Hepatocyte (in vitro differentiated cells): ENCODE results near the gene SLC2A11.

Experiments
- CTCF ChIP-seq: fragments of 200-600 bp; sonication (generic); IDR thresholded peaks from 2 replicates; pipeline ENCODE4 v1.5.1; 2016; ENCODE audit warnings: antibody characterized with exemption, mild to moderate bottlenecking; ENCODE audit not compliant: poor library complexity
- EZH2 ChIP-seq: fragments of 200-600 bp; sonication (generic); IDR thresholded peaks from 2 replicates; pipeline ENCODE4 v1.6.1; 2016; ENCODE audit warnings: antibody characterized with exemption, mild to moderate bottlenecking, borderline replicate concordance

GRCh38 chr22:23913661-23914353, 56.1 kb downstream of the SLC2A11 start:
- TF ChIP-seq CTCF: no peak
- TF ChIP-seq EZH2: no peak
